NK-92 (cell line): ENCODE measurements around the gene CUL4B.
"Not testable (repeated sequence)": the region's sequence is repeated elsewhere in the genome, so short reads cannot be mapped to it uniquely, and the experiment has no call there.

ENCODE experiments used
- DNase-seq: peaks from one replicate; lab custom pipeline; 2025; ENCODE audit not compliant: unreplicated experiment; lab: John Stamatoyannopoulos, UW

CUL4B gene

GRCh38 chrX:120534413-120535205 is 26.2 kb downstream of the CUL4B start:
- DNase-seq = no peak

GRCh38 chrX:120522820-120523219 is 37.9 kb downstream of the CUL4B start:
- no peak for DNase-seq

GRCh38 chrX:120517936-120518335 is 42.8 kb downstream of the CUL4B start:
- no peak for DNase-seq

GRCh38 chrX:120514236-120514635 is 46.5 kb downstream of the CUL4B start:
- no peak for DNase-seq

DNA sequence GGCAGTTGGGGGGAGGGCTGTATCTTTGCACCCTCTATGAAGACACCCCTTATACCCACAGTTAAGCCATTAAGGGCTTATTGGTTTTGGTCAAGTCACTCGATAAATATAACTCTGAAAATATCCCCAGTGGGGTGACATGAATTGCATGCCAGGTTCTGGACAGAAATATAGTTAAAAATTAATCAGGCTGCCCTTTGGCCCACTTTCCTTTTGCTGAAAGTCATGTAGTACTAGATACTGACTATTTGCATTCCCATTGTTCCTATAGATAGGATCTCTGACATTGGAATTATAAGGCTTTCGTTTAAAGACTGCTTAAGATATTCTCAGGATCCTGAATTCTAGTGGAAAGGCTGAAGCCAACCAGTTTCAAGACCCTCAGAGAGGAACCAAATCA is 48.1 kb downstream of the CUL4B start:
- DNase-seq = no peak

DNA sequence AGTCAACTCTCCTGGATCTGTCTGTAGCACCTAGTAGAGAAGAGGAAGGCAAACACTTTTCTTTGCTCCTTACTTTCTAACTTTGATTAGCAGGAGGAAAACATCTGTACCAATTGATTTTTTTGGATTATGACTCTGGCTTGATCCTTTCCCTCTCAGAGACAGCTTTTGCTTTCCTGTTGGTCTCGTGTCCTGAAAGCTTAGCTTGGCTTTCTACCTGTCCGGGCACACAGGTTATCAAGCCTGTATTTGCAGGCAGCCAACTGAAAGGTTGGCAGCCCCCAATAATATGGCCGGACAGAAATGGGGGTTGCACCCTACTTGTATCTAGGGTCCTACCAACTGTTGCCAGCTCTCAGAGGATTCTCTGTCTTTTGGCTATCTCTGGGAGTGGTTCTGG is 48.5 kb downstream of the CUL4B start:
- no peak for DNase-seq

GRCh38 chrX:120504569-120504968 is 56.2 kb downstream of the CUL4B start:
- DNase-seq = no peak

DNA sequence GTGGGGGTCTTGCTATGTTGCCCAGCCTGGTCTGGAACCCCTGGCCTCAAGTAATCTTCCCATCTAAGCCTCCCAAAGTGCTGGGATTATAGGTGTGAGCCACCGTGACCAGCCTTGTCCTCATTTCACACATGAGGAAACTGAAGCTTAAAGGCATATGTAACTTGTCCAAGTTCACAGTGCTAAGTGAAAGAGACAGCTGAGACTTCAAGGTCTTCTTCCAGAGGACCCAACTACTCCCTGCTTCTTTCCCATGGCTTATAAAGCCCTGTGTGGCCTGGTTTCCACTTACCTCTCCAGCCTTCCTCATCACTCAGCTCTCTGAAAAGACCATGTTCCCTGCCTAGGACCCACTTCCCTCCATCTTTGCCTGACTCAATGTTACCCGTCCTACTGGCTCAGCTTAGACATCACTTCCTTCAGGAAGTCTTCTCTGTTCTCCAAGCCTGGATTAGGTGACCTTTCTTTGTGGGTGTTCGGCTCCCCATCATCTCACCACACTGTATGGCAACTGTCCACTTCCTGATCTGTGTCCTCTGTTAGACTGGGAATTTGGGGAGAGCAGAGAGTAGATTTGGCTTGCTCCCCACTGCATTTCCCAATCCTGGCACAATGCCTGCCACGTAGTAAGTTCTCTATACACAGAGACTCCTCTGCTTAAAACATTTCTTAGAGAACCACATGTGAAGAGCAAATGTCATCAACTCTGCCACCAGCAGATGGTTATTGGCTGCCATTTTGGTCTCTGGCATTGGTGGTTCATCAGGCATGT is 61.3 kb downstream of the CUL4B start:
- DNase-seq = no peak

- not testable (repeated sequence) for DNase-seq
Observed at GRCh38 chrX:120490119-120490518, 70.6 kb downstream of the CUL4B start.

- no peak for DNase-seq
Observed at GRCh38 chrX:120486786-120487185, 74.0 kb downstream of the CUL4B start.

- no peak for DNase-seq
Observed at GRCh38 chrX:120485638-120486520, 74.9 kb downstream of the CUL4B start.

DNA sequence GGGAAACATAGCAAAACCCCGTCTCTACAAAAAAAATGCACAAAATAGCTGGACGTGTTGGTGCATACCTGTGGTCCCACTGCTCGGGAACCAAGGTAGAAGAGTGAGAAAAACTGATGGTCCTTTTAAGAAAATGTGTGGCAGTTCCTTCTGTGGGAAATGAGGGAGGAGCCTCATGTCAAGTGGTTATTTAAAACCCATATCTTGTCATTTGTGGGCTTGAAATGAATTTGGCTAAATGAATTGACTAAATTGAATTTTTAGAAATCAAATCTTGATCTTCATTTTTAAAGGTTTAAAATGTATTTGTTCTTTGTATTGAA is 75.5 kb downstream of the CUL4B start:
- no peak for DNase-seq

GRCh38 chrX:120477453-120477852 is 83.3 kb downstream of the CUL4B start:
- no peak for DNase-seq

GRCh38 chrX:120476714-120477113 is 84.0 kb downstream of the CUL4B start:
- no peak for DNase-seq

- DNase-seq = not testable (repeated sequence)
Observed at GRCh38 chrX:120475447-120475846, 85.3 kb downstream of the CUL4B start.
